Measurements from ENCODE around the gene VPS25. TPM values are rescaled to one million over a fixed set of nuclear protein-coding genes. Genes with fewer than 3 reads are reported as not detected.

VPS25 gene
- total RNA-seq, 1 donor from 2014 or later: 88.7 TPM

- peak overlapping the region; percentile 47 for H3K4me3 Mint-ChIP-seq
These were observed 10.0 kb downstream of the VPS25 start for GRCh38 chr17:42783062-42783790.

DNA sequence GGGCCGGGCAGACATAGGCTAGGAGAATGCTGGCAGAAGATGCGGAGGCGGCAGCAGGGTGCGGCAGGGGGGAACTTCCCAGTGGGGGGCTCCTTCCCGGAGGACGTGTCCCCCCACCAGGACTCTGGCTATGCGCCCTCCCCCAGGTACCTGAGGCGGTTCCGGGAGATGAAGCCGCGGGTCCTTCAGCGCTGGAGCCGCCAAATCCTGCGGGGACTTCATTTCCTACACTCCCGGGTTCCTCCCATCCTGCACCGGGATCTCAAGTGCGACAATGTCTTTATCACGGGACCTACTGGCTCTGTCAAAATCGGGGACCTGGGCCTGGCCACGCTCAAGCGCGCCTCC lies 10.5 kb downstream of the VPS25 start:
- Mint-ChIP-seq H3K27me3 (ENCODE audit: low read depth) (peaks cover 72% of the 10 kb centered on the region), H3K4me3 (no peak overlapping the region), H3K36me3 (ENCODE audit: low read depth) (no peaks in the 10 kb centered on the region), H3K9me3 (no peaks in the 10 kb centered on the region), H3K4me1 (peaks cover 12% of the 10 kb centered on the region), H3K27ac (ENCODE audit: unreplicated experiment) (no peak overlapping the region)
- DNase-seq (ENCODE audit: low read depth, low spot score): no peak
- TF ChIP-seq, protein P1, sequence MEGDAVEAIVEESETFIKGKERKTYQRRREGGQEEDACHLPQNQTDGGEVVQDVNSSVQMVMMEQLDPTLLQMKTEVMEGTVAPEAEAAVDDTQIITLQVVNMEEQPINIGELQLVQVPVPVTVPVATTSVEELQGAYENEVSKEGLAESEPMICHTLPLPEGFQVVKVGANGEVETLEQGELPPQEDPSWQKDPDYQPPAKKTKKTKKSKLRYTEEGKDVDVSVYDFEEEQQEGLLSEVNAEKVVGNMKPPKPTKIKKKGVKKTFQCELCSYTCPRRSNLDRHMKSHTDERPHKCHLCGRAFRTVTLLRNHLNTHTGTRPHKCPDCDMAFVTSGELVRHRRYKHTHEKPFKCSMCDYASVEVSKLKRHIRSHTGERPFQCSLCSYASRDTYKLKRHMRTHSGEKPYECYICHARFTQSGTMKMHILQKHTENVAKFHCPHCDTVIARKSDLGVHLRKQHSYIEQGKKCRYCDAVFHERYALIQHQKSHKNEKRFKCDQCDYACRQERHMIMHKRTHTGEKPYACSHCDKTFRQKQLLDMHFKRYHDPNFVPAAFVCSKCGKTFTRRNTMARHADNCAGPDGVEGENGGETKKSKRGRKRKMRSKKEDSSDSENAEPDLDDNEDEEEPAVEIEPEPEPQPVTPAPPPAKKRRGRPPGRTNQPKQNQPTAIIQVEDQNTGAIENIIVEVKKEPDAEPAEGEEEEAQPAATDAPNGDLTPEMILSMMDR (conservative IDR thresholded peaks at IDR 0.05): no peak

More at GRCh38 chr17:42783062-42783790, 10.0 kb downstream of the VPS25 start:
- Mint-ChIP-seq H3K36me3 (ENCODE audit: low read depth) (no peaks in the 10 kb centered on the region), H3K27ac (ENCODE audit: unreplicated experiment) (no peak overlapping the region), H3K27me3 (ENCODE audit: low read depth) (peaks cover 72% of the 10 kb centered on the region), H3K9me3 (no peaks in the 10 kb centered on the region), H3K4me1 (peaks cover 12% of the 10 kb centered on the region)
- no peak for DNase-seq (ENCODE audit: low read depth, low spot score)
- TF ChIP-seq, protein P1 (conservative IDR thresholded peaks at IDR 0.05): no peak

DNA sequence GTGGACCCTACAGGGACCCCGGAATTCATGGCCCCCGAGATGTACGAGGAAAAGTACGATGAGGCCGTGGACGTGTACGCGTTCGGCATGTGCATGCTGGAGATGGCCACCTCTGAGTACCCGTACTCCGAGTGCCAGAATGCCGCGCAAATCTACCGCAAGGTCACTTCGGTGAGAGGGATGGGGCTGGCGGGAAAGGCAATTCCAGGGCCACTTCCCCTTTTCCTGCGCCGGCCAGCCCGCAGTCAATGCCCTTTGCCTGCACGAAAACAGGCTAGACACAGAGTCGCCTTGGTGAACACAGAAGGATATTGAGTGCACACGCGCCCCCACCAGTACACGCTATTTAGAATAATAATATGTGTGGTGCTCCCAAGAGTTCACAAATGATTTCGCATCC lies 11.2 kb downstream of the VPS25 start:
- no peaks in the 10 kb centered on the region for H3K9me3 Mint-ChIP-seq
- H3K27ac Mint-ChIP-seq (ENCODE audit: unreplicated experiment): no peak overlapping the region
- DNase-seq (ENCODE audit: low read depth, low spot score): no peak
- H3K4me3 Mint-ChIP-seq: no peak overlapping the region
- TF ChIP-seq, protein P1 (conservative IDR thresholded peaks at IDR 0.05): no peak
- peaks cover 74% of the 10 kb centered on the region for H3K27me3 Mint-ChIP-seq (ENCODE audit: low read depth)
- H3K4me1 Mint-ChIP-seq: peaks cover 10% of the 10 kb centered on the region
- no peaks in the 10 kb centered on the region for H3K36me3 Mint-ChIP-seq (ENCODE audit: low read depth)

DNA sequence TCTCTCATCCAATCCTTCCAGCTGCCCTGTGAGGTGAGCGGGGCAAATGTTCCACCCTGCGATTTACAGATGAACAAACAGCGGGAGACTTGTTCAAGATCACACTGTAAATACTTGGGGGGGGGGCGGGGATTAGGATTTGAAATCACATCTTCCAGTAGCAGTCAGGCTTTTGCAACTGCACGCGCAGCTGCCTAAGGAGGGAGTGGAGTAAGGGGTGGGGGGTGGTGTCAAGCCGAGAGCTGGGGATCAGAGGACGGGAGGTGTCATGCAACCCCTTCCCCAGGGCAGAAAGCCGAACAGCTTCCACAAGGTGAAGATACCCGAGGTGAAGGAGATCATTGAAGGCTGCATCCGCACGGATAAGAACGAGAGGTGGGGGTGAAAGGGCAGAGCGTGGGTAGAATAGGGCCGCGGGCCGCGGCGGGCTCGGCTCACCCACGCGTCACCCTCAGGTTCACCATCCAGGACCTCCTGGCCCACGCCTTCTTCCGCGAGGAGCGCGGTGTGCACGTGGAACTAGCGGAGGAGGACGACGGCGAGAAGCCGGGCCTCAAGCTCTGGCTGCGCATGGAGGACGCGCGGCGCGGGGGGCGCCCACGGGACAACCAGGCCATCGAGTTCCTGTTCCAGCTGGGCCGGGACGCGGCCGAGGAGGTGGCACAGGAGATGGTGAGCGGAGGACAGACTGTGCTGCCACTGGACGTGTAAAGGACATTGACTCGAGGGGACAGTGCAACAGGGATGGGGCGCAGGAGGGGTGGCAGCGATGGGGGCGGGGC lies 11.8 kb downstream of the VPS25 start:
- Mint-ChIP-seq H3K27me3 (ENCODE audit: low read depth) (peaks cover 68% of the 10 kb centered on the region), H3K27ac (ENCODE audit: unreplicated experiment) (no peak overlapping the region), H3K9me3 (no peaks in the 10 kb centered on the region), H3K4me3 (no peak overlapping the region), H3K4me1 (peaks cover 6% of the 10 kb centered on the region), H3K36me3 (ENCODE audit: low read depth) (no peaks in the 10 kb centered on the region)
- TF ChIP-seq, protein P1 (conservative IDR thresholded peaks at IDR 0.05): no peak
- DNase-seq (ENCODE audit: low read depth, low spot score): no peak

GRCh38 chr17:42787266-42787665 lies 14.0 kb downstream of the VPS25 start:
- H3K36me3 Mint-ChIP-seq (ENCODE audit: low read depth): no peaks in the 10 kb centered on the region
- H3K4me3 Mint-ChIP-seq: no peak overlapping the region
- TF ChIP-seq, protein P1 (conservative IDR thresholded peaks at IDR 0.05): no peak
- peaks cover 54% of the 10 kb centered on the region for H3K27me3 Mint-ChIP-seq (ENCODE audit: low read depth)
- DNase-seq (ENCODE audit: low read depth, low spot score): no peak
- H3K27ac Mint-ChIP-seq (ENCODE audit: unreplicated experiment): no peak overlapping the region
- no peaks in the 10 kb centered on the region for H3K4me1 Mint-ChIP-seq
- H3K9me3 Mint-ChIP-seq: no peaks in the 10 kb centered on the region
